SU-DHL-6 (cell line): ENCODE measurements around the gene KLHDC7B.

Experiments
- H2AFZ ChIP-seq: fragments of 200-600 bp; sonication (generic); 2 replicates; pipeline ENCODE4 v1.6.1; 2014; ENCODE audit warnings: low read depth, mild to moderate bottlenecking, moderate library complexity, mixed read lengths, antibody characterized with exemption, low read length; ENCODE audit not compliant: severe bottlenecking
- H3F3A ChIP-seq: fragments of 200-600 bp; shearing (Covaris generic); 2 replicates; pipeline ENCODE4 v1.6.0; 2016; ENCODE audit warnings: antibody characterized with exemption, mild to moderate bottlenecking; ENCODE audit not compliant: insufficient read depth
- H3K27ac ChIP-seq: fragments of 200-600 bp; sonication (generic); 2 replicates; pipeline ENCODE4 v1.5.1; 2016; ENCODE audit warnings: low read depth, mild to moderate bottlenecking, low read length, moderate library complexity, mixed read lengths
- H3K27me3 ChIP-seq: fragments of 200-600 bp; sonication (generic), shearing (Covaris generic); 2 replicates; pipeline ENCODE4 v1.6.0; 2014; ENCODE audit warnings: mild to moderate bottlenecking, low read length
- H3K36me3 ChIP-seq: fragments of 200-600 bp; sonication (generic); 2 replicates; pipeline ENCODE4 v1.6.1; 2014; ENCODE audit warnings: mild to moderate bottlenecking, low read length, mixed read lengths
- H3K4me2 ChIP-seq: fragments of 300-600, 200-600 bp; shearing (Covaris generic), sonication (generic); 2 replicates; pipeline ENCODE4 v1.6.0; 2014; ENCODE audit warnings: low read length, low read depth, mild to moderate bottlenecking; ENCODE audit not compliant: poor library complexity, severe bottlenecking
- H3K4me3 ChIP-seq: fragments of 200-600 bp; sonication (generic); 2 replicates; pipeline ENCODE4 v1.5.1; 2014; ENCODE audit warnings: antibody characterized with exemption, low read length, mild to moderate bottlenecking, mixed read lengths; ENCODE audit not compliant: insufficient read depth, poor library complexity, severe bottlenecking
- H3K79me2 ChIP-seq: fragments of 200-600 bp; sonication (generic); 2 replicates; pipeline ENCODE4 v1.6.1; 2014; ENCODE audit warnings: mild to moderate bottlenecking, low read length, moderate library complexity; ENCODE audit not compliant: insufficient read depth
- H3K9ac ChIP-seq: fragments of 200-600 bp; sonication (generic); 2 replicates; pipeline ENCODE4 v1.7.0; 2014; ENCODE audit warnings: mild to moderate bottlenecking, low read length
- H3K9me2 ChIP-seq: fragments of 200-600 bp; sonication (generic); replicated peaks from 2 replicates; pipeline ENCODE4 v1.6.1; 2014; ENCODE audit warnings: low read length; ENCODE audit not compliant: insufficient read depth
- H3K9me3 ChIP-seq: fragments of 200-600 bp; sonication (generic); 2 replicates; pipeline ENCODE4 v1.6.1; 2014; ENCODE audit warnings: low read length, mixed read lengths; ENCODE audit not compliant: insufficient read depth
- H4K20me1 ChIP-seq: fragments of 200-600 bp; sonication (generic); 2 replicates; pipeline ENCODE4 v1.6.1; 2014; ENCODE audit warnings: low read depth, mild to moderate bottlenecking, antibody characterized with exemption, low read length, moderate library complexity, mixed read lengths
- EZH2phosphoT487 ChIP-seq: fragments of 200-600 bp; sonication (generic), shearing (Covaris generic); conservative IDR thresholded peaks from 2 replicates; pipeline ENCODE4 v1.6.1; 2018; ENCODE audit warnings: mild to moderate bottlenecking, antibody characterized with exemption, low read length, moderate library complexity, mixed read lengths
- TF ChIP-seq, protein P1 (sequence below): fragments of 200-600 bp; sonication (generic); IDR thresholded peaks from one replicate; pipeline ENCODE4 v1.5.1; 2017; ENCODE audit warnings: antibody characterized with exemption, mild to moderate bottlenecking, low read length, moderate library complexity; ENCODE audit not compliant: insufficient read depth, poor library complexity, severe bottlenecking

Gene KLHDC7B

DNA sequence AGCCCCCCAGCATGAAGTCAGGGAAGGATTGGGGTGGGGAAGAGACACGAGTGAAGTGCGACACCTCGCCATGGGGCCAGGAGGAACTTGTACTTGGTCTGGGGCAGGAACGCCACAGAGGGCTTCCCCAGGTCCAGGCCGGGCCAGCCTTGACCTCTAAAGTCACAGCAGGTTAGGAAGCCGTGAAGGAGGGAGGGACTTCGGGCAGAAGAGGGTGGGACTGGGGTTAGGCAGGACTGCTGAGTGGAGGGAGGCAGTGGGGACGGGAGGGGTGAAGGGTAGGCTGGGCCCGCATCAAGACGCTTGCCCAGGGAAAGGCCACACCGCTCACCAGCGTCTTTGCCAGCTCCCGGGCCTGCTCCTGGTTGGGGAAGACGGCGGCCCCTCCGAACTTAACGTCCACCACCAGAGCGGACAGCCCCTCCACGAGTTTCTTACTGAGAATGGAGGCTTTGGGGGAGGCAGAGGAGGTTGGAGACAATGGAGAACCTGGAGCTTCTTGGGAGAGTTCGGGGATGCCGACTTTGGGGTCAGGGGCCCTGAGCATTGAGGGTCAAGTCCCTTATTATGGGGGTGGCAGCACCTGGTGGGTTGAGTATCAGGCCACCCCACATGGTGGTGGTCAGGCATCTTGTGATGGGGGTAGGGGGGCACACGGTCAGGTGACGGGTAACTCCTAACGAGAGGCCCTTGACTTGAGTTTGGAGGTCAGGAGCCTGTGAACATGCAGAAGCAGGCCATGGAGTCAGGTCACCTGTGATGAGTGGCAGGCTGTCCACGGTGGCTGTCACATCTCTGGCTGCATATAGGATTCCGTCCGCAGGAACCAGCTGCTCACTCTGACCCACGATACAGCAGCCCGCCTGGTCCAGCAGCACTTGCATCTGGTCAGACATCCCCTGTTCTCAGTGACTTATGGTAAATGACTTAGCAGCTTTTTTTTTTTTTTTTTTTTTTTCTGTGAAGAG lies 18.6 kb upstream of the KLHDC7B start:
- H3K4me3 ChIP-seq, result peak overlapping the region; percentile 64
- H2AFZ ChIP-seq, result no peak overlapping the region
- peaks cover 12% of the 10 kb centered on the region; the same call in 1 of the 2 replicates for H3F3A ChIP-seq
- no peaks in the 10 kb centered on the region for H4K20me1 ChIP-seq
- no peaks in the 10 kb centered on the region for H3K9me3 ChIP-seq
- peak overlapping the region; percentile 88 for H3K9ac ChIP-seq
- TF ChIP-seq, protein P1, sequence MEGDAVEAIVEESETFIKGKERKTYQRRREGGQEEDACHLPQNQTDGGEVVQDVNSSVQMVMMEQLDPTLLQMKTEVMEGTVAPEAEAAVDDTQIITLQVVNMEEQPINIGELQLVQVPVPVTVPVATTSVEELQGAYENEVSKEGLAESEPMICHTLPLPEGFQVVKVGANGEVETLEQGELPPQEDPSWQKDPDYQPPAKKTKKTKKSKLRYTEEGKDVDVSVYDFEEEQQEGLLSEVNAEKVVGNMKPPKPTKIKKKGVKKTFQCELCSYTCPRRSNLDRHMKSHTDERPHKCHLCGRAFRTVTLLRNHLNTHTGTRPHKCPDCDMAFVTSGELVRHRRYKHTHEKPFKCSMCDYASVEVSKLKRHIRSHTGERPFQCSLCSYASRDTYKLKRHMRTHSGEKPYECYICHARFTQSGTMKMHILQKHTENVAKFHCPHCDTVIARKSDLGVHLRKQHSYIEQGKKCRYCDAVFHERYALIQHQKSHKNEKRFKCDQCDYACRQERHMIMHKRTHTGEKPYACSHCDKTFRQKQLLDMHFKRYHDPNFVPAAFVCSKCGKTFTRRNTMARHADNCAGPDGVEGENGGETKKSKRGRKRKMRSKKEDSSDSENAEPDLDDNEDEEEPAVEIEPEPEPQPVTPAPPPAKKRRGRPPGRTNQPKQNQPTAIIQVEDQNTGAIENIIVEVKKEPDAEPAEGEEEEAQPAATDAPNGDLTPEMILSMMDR, result no peak
- TF ChIP-seq EZH2phosphoT487, result no peak
- no peaks in the 10 kb centered on the region for H3K27me3 ChIP-seq
- H3K79me2 ChIP-seq, result peaks cover 10% of the 10 kb centered on the region; the same call in 1 of the 2 replicates
- H3K4me2 ChIP-seq, result peak overlapping the region; percentile 69
- H3K36me3 ChIP-seq, result no peaks in the 10 kb centered on the region
- peak overlapping the region; percentile 87 for H3K27ac ChIP-seq
- H3K9me2 ChIP-seq, result no peaks in the 10 kb centered on the region

DNA sequence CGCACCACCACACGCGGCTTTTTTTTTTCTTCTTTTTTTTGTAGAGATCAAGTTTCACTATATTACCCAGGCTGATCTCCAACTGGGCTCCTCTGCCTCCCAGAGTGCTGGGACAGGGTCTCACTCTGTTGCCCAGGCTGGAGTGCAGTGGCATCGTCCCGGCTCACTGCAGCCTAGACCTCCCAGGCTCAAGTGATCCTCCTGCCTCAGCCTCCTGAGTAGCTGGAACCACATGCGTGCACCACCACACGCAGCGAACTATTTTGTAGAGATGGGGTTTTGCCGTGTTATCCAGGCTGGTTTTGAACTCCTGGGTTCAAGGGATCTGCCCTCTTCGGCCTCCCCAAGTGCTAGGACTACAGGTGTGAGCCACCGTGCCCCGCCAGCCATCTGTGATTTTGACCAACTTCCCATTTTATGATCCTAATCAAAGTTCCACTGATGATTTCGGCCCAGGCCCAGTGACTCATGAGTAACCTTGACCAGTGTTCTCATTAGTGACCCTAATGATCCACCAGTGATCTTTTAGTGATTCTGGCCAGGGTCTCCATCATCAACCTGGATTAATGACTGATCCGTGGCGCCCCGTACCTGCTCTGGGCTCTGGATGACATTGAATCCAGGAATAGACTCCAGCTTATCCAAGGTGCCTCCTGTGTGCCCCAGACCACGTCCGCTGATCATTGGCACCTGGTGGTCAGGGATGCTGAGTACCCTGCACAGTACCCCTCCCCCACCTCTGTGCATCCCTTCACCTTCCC lies 17.6 kb upstream of the KLHDC7B start:
- Histone ChIP-seq H3K27ac (no peak overlapping the region), H4K20me1 (no peaks in the 10 kb centered on the region), H3K9me3 (no peaks in the 10 kb centered on the region), H3K36me3 (no peaks in the 10 kb centered on the region), H3K4me2 (no peak overlapping the region), H3K9ac (no peak overlapping the region), H3F3A (peaks cover 17% of the 10 kb centered on the region; the same call in 1 of the 2 replicates), H3K27me3 (no peaks in the 10 kb centered on the region), H2AFZ (no peak overlapping the region), H3K9me2 (no peaks in the 10 kb centered on the region), H3K4me3 (no peak overlapping the region), H3K79me2 (peaks cover 10% of the 10 kb centered on the region; the same call in 1 of the 2 replicates)
- TF ChIP-seq EZH2phosphoT487, result no peak
- TF ChIP-seq, protein P1, result no peak

DNA sequence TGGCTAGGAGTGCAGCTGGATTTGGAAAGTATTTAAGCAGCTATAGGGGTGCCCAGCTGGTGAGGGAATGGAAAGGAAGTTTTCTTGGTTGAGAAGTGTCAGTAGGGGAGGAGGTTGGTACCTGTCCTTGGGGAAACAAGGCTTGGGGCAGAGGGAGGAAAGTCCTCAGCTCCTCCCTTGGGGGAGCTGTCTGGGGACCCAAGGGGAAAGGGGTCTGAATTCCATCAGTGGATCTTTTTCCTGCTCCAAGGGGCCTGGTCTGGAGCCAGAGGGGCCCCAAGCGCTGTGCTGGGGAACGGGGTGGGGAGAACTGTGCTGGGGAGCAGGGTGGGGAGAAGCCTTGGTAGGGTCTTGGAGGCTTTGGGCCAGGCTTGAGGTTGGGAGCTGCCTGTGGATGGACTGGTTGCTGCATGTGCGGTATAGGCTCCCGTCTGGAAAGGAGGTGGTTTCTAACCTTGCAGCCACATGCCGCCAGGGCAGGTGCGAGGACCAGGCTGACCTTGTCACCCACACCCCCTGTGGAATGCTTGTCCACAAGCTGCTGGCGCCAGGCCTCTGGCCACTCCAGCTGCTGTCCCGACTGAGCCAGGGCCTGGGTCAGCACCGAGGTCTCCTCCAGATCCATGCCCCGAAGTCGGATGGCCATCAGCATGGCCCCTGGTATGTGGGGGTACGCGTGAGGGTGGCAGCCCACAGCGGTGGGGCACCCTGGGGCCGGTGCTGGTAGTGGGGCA lies 16.9 kb upstream of the KLHDC7B start:
- TF ChIP-seq, protein P1, result no peak
- no peak for TF ChIP-seq EZH2phosphoT487
- H3K27me3 ChIP-seq, result no peaks in the 10 kb centered on the region
- no peaks in the 10 kb centered on the region for H3K9me3 ChIP-seq
- H2AFZ ChIP-seq, result no peak overlapping the region
- peaks cover 10% of the 10 kb centered on the region; the same call in 1 of the 2 replicates for H3K79me2 ChIP-seq
- H4K20me1 ChIP-seq, result no peaks in the 10 kb centered on the region
- H3K4me3 ChIP-seq, result no peak overlapping the region
- no peak overlapping the region for H3K27ac ChIP-seq
- H3F3A ChIP-seq, result peaks cover 17% of the 10 kb centered on the region; the same call in 1 of the 2 replicates
- no peak overlapping the region for H3K4me2 ChIP-seq
- no peak overlapping the region for H3K9ac ChIP-seq
- no peaks in the 10 kb centered on the region for H3K9me2 ChIP-seq
- no peaks in the 10 kb centered on the region for H3K36me3 ChIP-seq
